K562 (cell line): ENCODE data around the gene BAZ2A. TPM values are rescaled to one million over a fixed set of nuclear protein-coding genes. Genes with fewer than 3 reads are reported as not detected.

Experiments
- CHAMP1 ChIP-seq: fragments of 450-650 bp; IDR thresholded peaks from 2 replicates; pipeline ENCODE4 v1.6.1; 2016; ENCODE audit warnings: mild to moderate bottlenecking
- HMG20A ChIP-seq: fragments of 450-650 bp; formaldehyde crosslinking; conservative IDR thresholded peaks from 2 replicates; pipeline ENCODE4 v1.4.0; 2020; ENCODE audit warnings: mild to moderate bottlenecking, mixed read lengths
- LCOR ChIP-seq: sonication (generic); formaldehyde crosslinking; IDR thresholded peaks from 2 replicates; pipeline ENCODE4 v1.8.0; 2022; ENCODE audit warnings: mild to moderate bottlenecking, missing genetic modification reagents
- MNT ChIP-seq, 2 experiments: fragments of 450-650 bp; conservative IDR thresholded peaks; 2 replicates each; pipeline ENCODE4 v1.6.1; 2017; ENCODE audit warnings: mild to moderate bottlenecking in 2 of 2, moderate library complexity in 2 of 2
- NR1H2 ChIP-seq: sonication (generic); formaldehyde crosslinking; IDR thresholded peaks from 2 replicates; pipeline ENCODE4 v1.4.0; 2020; ENCODE audit warnings: mild to moderate bottlenecking, missing genetic modification reagents
- RERE ChIP-seq: sonication (generic); formaldehyde crosslinking; IDR thresholded peaks from 2 replicates; pipeline ENCODE4 v1.8.0; 2023; ENCODE audit warnings: missing genetic modification reagents, mild to moderate bottlenecking, borderline replicate concordance
- TAF15 ChIP-seq: fragments of 200-400 bp; formaldehyde crosslinking; IDR thresholded peaks from 2 replicates; pipeline ENCODE4 v1.6.1; 2017; ENCODE audit warnings: mild to moderate bottlenecking, low read depth, low read length, moderate library complexity
- VEZF1 ChIP-seq: fragments of 200-800 bp; sonication (Bioruptor generic); IDR thresholded peaks from 2 replicates; pipeline ENCODE4 v1.6.1; 2017; ENCODE audit warnings: missing genetic modification characterization, missing compliant biosample characterization
- XRCC3 ChIP-seq: fragments of 450-650 bp; IDR thresholded peaks from 2 replicates; pipeline ENCODE4 v1.6.1; 2017; ENCODE audit warnings: mild to moderate bottlenecking, moderate library complexity
- ZBTB26 ChIP-seq: fragments of 450-650 bp; formaldehyde crosslinking; IDR thresholded peaks from 2 replicates; pipeline ENCODE4 v1.4.0; 2022; ENCODE audit warnings: missing genetic modification characterization
- polyA plus RNA-seq, 8 experiments: library from polyadenylated mRNA; depleted of rRNA in 4 of 8; stranded (reverse) in 5 of 8; unstranded in 3 of 8; fragments of >200 nt; fragmentation: Nextera tagmentation in 2 of 8; fragmentation: Illumina TruSeq in 1 of 8; extraction: Ambion mirVana in 2 of 8; extraction: Trizol in 1 of 8; gene quantifications; 2 replicates each; pipeline versions ENCODE4 v1.2.1 to v1.2.3, GENCODE V29; 2011 to 2014; ENCODE audit warnings: inconsistent platforms in 1 of 8, missing spikeins in 1 of 8
- total RNA-seq, 7 experiments: library from RNA; depleted of rRNA in 6 of 7; stranded (reverse); fragments of >200 nt in 6 of 7; fragmentation: Illumina TruSeq in 2 of 7; extraction: Trizol in 2 of 7; gene quantifications; 2 replicates each; pipeline versions ENCODE4 v1.2.1 to v1.2.3, GENCODE V29; 2011 to 2021; ENCODE audit warnings: low replicate concordance in 1 of 7
- TF ChIP-seq, protein P1 (sequence below): sonication (generic); formaldehyde crosslinking; IDR thresholded peaks from 2 replicates; pipeline ENCODE4 v1.8.0; 2022; ENCODE audit warnings: mild to moderate bottlenecking, missing genetic modification reagents

Gene BAZ2A
- total and polyA plus RNA-seq, 9 of the 15 experiments (the other 6 are each of a cell fraction or from before 2014, with no cell fraction given) = 4.5 to 86.4 (median 26.2) TPM

GRCh38 chr12:56635806-56636674 is 5.9 kb upstream of the BAZ2A start (continued):
- TF ChIP-seq, protein P1, sequence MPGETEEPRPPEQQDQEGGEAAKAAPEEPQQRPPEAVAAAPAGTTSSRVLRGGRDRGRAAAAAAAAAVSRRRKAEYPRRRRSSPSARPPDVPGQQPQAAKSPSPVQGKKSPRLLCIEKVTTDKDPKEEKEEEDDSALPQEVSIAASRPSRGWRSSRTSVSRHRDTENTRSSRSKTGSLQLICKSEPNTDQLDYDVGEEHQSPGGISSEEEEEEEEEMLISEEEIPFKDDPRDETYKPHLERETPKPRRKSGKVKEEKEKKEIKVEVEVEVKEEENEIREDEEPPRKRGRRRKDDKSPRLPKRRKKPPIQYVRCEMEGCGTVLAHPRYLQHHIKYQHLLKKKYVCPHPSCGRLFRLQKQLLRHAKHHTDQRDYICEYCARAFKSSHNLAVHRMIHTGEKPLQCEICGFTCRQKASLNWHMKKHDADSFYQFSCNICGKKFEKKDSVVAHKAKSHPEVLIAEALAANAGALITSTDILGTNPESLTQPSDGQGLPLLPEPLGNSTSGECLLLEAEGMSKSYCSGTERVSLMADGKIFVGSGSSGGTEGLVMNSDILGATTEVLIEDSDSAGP (CRISPR knock-in tag) = 0 out of 2 replicates have a peak, but pooled peaks have one; percentile 9
- peak; percentile 56; the same call in 1 of the 2 replicates for TF ChIP-seq ZBTB26 (CRISPR knock-in tag)
- no peak for TF ChIP-seq TAF15
- no peak for TF ChIP-seq NR1H2
- TF ChIP-seq HMG20A = peak; percentile 56; the same call in 1 of the 2 replicates
- 0 out of 2 replicates have a peak, but pooled peaks have one; percentile 3 for TF ChIP-seq LCOR (CRISPR knock-in tag)
- TF ChIP-seq CHAMP1 = no peak
- peak; percentile 36 to 49; a peak in 3 of 4 replicates for TF ChIP-seq MNT (conservative IDR thresholded peaks at IDR 0.05)
- peak; percentile 84 for TF ChIP-seq VEZF1
- TF ChIP-seq RERE (CRISPR knock-in tag) = no peak
- TF ChIP-seq XRCC3 = no peak
